GM18526 (cell line): ENCODE data around the gene CORT.

Source experiments
- POLR2A ChIP-seq: IDR thresholded peaks from 3 replicates; pipeline ENCODE4 v1.6.1; 2011; ENCODE audit not compliant: insufficient read length; ENCODE audit errors: extremely low read depth

CORT gene

GRCh38 chr1:10494754-10495474 lies 45.1 kb downstream of the CORT start:
- no peak for TF ChIP-seq POLR2A

DNA sequence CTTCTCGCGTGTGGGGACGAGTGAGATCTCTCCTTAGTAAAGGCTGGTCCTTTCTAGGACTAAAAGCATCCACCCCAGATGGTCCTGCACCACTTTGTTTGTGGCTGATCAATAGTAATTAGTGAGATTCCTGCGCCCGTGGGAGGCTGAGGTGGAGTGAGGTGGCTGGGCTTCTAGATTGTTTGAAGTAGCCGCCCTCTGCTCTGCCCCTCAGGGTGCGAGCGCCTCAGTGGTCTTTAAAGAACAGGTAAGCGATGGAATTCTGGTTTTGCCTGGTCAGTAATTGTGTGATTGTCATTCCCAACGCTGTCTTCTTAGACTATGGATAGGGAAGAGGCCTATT lies 45.6 kb downstream of the CORT start:
- no peak for TF ChIP-seq POLR2A

- TF ChIP-seq POLR2A, result no peak
These were observed 46.1 kb downstream of the CORT start for GRCh38 chr1:10495952-10496351.

DNA sequence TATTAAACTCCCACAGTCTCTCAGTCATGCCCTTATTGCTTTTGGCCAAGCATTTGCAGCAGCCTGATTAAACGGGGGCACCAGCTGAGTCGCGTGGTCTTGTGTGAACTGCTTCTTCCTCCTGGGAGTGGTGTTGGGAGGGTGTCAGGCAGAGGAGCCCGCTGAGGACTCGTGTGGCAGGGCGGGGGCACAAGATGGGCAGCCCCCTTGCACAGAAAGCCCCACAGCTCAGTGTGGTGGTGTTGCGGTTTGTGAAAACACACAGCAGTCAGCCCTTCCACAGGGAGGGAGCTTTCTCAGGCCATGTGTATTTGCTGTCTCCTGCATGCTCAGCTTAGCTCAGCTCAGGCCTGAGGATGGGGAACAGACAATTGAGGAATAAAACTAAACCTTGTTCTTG lies 47.3 kb downstream of the CORT start:
- TF ChIP-seq POLR2A, result no peak

DNA sequence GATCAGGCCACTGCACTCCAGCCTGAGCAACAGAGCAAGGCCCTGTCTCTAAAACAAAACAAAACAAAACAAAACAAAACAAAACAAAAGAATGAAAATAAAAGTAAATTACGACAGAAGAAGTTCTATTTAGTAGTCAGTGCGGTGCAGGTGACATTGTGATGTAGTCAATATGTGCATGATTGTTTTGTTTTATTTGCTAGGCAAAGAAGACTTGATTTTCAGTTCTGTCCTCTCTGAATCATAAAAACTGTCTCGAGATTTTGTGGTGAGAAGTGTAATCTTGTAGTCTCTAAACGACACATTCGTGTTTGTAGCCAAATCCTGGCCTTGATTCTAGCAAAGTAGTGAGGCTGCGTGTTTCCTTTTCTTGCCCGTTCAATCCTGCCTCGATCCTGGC lies 48.4 kb downstream of the CORT start:
- no peak for TF ChIP-seq POLR2A
